ENCODE measurements around the gene EID3. TPM values are rescaled to one million over a fixed set of nuclear protein-coding genes. Genes with fewer than 3 reads are reported as not detected.

The EID3 gene
- total and polyA plus RNA-seq, 7 donors = 0.28 to 1.3 (median 0.95) TPM

- Histone ChIP-seq H3K4me3 (peak overlapping the region; percentile 61), H3K9me3 (no peaks in the 10 kb centered on the region), H3K27ac (peak overlapping the region; percentile 82), H3K4me1 (peaks cover 70% of the 10 kb centered on the region), H3K27me3 (ENCODE audit: insufficient read depth in 3 of 3, low read length in 2 of 3) (no peaks in the 10 kb centered on the region), H3K36me3 (ENCODE audit: insufficient read depth in 1 of 2, low read depth in 1 of 2) (peaks cover 0 to 19% of the 10 kb centered on the region in 2 donors)
- ATAC-seq (no peak), DNase-seq (no peak)
- no peak for TF ChIP-seq CTCF (IDR thresholded peaks at IDR 0.05)
- intact Hi-C loops (cut with DNase I) = loop anchor here (5.0 to 10.0 kb wide), 3 partner anchors 38 to 350 kb away; partner anchors contain the start of gene TXNRD1 (in 1 of the 2)
- WGBS, 3 donors = 71 to 87% (median 76%) methylated on average over 10 of the region's 10 CpGs
Measured at GRCh38 chr12:104304261-104305009, 896 bp downstream of the EID3 start.

GRCh38 chr12:104305349-104305748 is 1.8 kb downstream of the EID3 start:
- peaks cover 0 to 15% of the 10 kb centered on the region in 2 donors for H3K36me3 ChIP-seq (ENCODE audit: insufficient read depth in 1 of 2, low read depth in 1 of 2)
- no peaks in the 10 kb centered on the region for H3K9me3 ChIP-seq

GRCh38 chr12:104306376-104306775 is 2.8 kb downstream of the EID3 start:
- peaks cover 2 to 20% of the 10 kb centered on the region in 2 donors for H3K36me3 ChIP-seq (ENCODE audit: insufficient read depth in 1 of 2, low read depth in 1 of 2)
- no peaks in the 10 kb centered on the region for H3K9me3 ChIP-seq
- H3K4me1 ChIP-seq = peaks cover 58% of the 10 kb centered on the region
- intact Hi-C loops (cut with DNase I) = loop anchor here (5.0 to 10.0 kb wide), 2 partner anchors 36 to 352 kb away; a partner anchor contains a TSS
- DNase-seq (no peak), ATAC-seq (no peak)
- H3K27ac ChIP-seq = no peak overlapping the region
- no peaks in the 10 kb centered on the region for H3K27me3 ChIP-seq (ENCODE audit: insufficient read depth in 3 of 3, low read length in 2 of 3)
- WGBS, 3 donors = 60 to 91% (median 81%) methylated on average over 2 of the region's 2 CpGs
- no peak for TF ChIP-seq CTCF (IDR thresholded peaks at IDR 0.05)
- no peak overlapping the region for H3K4me3 ChIP-seq

More at GRCh38 chr12:104305349-104305748, 1.8 kb downstream of the EID3 start:
- H3K4me3 ChIP-seq = no peak overlapping the region
- WGBS, 3 donors = 76 to 78% (median 77%) methylated on average over 2 of the region's 2 CpGs
- H3K27ac ChIP-seq = no peak overlapping the region
- ATAC-seq (no peak), DNase-seq (no peak)
- peaks cover 61% of the 10 kb centered on the region for H3K4me1 ChIP-seq
- TF ChIP-seq CTCF (IDR thresholded peaks at IDR 0.05) = no peak
- intact Hi-C loops (cut with DNase I) = loop anchor here (5.0 to 10.0 kb wide), 2 partner anchors 37 to 351 kb away; a partner anchor contains a TSS
- H3K27me3 ChIP-seq (ENCODE audit: insufficient read depth in 3 of 3, low read length in 2 of 3) = no peaks in the 10 kb centered on the region

- no peak for ATAC-seq
Measured at GRCh38 chr12:104306943-104307654, 3.6 kb downstream of the EID3 start.

More at GRCh38 chr12:104306943-104307654, 3.6 kb downstream of the EID3 start:
- DNase-seq = no peak
- 73 to 87% (median 80%) methylated on average over 6 of the region's 6 CpGs for WGBS, 3 donors
- Histone ChIP-seq H3K27me3 (ENCODE audit: insufficient read depth in 3 of 3, low read length in 2 of 3) (no peaks in the 10 kb centered on the region), H3K4me3 (no peak overlapping the region), H3K9me3 (no peaks in the 10 kb centered on the region), H3K27ac (no peak overlapping the region), H3K4me1 (peaks cover 50% of the 10 kb centered on the region), H3K36me3 (ENCODE audit: insufficient read depth in 1 of 2, low read depth in 1 of 2) (peaks cover 3 to 27% of the 10 kb centered on the region in 2 donors)
- TF ChIP-seq CTCF (IDR thresholded peaks at IDR 0.05) = no peak
- intact Hi-C loops (cut with DNase I) = loop anchor here (5.0 to 10.0 kb wide), 2 partner anchors 35 to 352 kb away; a partner anchor contains a TSS
